ENCODE data around the gene NPM1. TPM values are rescaled to one million over a fixed set of nuclear protein-coding genes. Genes with fewer than 3 reads are reported as not detected.

NPM1 gene
- polyA plus RNA-seq, 1 donor: 946 TPM

- DNase-seq (ENCODE audit: low read depth): no peak
Observed at GRCh38 chr5:171450423-171451331, 63.0 kb downstream of the NPM1 start.

DNA sequence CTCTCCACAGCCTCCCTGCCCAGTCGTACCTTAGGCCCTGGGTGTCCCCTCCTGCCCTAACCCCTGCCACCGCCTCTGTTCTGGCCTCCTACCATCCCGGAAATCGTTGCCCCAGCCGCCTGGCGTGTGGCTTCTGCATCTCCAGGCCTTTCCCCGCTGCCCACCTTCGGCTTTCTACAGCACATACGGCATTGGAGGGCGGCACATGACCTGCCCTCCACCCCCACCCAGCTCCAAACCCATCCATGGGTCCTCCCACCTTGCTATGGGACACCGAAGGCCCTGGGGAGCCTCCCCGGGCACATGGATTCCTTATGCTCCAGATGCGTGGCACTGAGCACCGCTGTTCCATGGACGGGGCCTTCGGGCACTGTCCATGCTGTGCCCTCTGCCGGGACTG is 63.8 kb downstream of the NPM1 start:
- no peak for DNase-seq (ENCODE audit: low read depth)

- no peak for DNase-seq (ENCODE audit: low read depth)
Observed at GRCh38 chr5:171453056-171453725, 65.5 kb downstream of the NPM1 start.

- DNase-seq (ENCODE audit: low read depth): no peak
Observed at GRCh38 chr5:171453988-171454387, 66.3 kb downstream of the NPM1 start.

DNA sequence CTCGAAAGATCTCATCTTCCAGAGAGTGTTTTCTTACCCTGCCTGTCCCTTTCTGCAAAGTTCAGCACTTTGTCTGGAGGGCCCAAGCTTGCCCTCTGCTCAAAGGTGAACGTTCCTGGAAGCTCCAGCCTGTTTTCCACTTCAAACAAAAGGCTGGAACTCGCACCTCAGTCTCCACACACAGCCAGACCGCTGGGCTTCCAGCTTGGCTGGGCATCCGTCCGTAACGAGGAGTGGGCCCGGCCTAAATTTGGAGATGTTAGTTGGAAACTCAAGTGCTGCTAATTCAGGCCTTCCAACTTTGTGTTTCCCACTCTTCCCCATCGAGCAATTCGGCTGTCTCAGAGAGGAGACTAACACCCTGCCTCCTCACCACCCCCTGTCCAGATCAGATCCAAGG is 66.9 kb downstream of the NPM1 start:
- DNase-seq (ENCODE audit: low read depth): no peak

DNA sequence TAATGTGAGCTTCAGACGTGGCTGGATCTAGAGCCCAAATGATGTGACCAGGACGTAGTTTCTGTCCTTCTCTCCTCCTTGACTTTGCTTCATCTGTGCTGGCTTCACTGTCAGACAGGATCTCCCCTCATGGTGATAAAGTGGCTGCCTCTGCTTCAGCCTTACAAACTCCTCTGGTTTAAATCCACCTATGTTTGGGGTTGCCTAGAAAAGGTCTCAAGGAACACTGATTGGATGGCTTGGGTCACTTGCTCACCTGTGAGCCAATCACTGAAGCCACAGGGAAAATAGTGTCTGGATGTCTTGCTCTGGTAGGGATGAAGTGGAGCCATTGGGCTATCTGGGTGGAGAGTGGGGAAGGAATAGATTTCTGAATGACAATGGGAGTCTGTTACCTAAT is 67.9 kb downstream of the NPM1 start:
- DNase-seq (ENCODE audit: low read depth): no peak

- DNase-seq (ENCODE audit: low read depth): no peak
Observed at GRCh38 chr5:171457208-171457981, 69.7 kb downstream of the NPM1 start.

DNA sequence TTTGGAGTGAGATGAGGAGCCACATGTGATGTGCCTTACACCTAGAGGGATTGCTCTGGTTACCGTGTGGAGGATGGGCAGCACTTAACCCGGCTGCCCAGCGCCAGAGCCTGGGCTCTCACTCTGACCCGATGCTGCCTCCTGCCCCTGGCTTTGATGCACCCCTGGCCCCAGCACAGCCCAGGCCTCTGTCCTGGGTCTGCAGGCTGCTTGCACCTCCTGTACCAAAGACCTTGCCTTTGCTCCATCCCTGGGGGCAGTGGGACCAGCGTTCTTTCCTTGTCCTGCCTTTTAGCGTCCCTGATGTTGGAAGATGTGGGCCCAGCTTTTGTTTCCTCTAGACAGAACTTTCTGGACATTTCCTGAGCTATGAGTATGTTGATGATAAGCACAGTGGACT is 72.2 kb downstream of the NPM1 start:
- DNase-seq (ENCODE audit: low read depth): no peak

Other genes starting within 250 kb of the NPM1 start
- gene TLX3, start 78.6 kb upstream of the NPM1 start, polyA plus RNA-seq (ENCODE audit: insufficient read length): not detected
- gene FGF18, start 31.8 kb downstream of the NPM1 start, polyA plus RNA-seq (ENCODE audit: insufficient read length): 14.7 TPM